GM12892 (cell line): ENCODE data around the gene GPSM1.

Experiments used
- POLR2A ChIP-seq: IDR thresholded peaks from 2 replicates; pipeline ENCODE4 v1.6.1; 2011; ENCODE audit warnings: low read depth, low read length, control low read depth
- POLR2AphosphoS5 ChIP-seq: IDR thresholded peaks from 2 replicates; pipeline ENCODE4 v1.6.1; 2011; ENCODE audit warnings: low read depth, low read length, control low read depth
- TAF1 ChIP-seq: IDR thresholded peaks from 2 replicates; pipeline ENCODE4 v1.6.1; 2011; ENCODE audit warnings: low read depth, mild to moderate bottlenecking, control low read depth, low read length, borderline replicate concordance

- TF ChIP-seq POLR2AphosphoS5 (no peak), POLR2A (no peak), TAF1 (no peak)
These were observed 2.6 kb upstream of the GPSM1 start for GRCh38 chr9:136324501-136325300.
